Measurements from ENCODE around the gene FCHO2. TPM values are rescaled to one million over a fixed set of nuclear protein-coding genes. Genes with fewer than 3 reads are reported as not detected.

The FCHO2 gene
- total and polyA plus RNA-seq, 2 of the 8 experiments (the other 6 are each of a cell fraction or from before 2014, with no cell fraction given) = 4.3 to 15.7 TPM

- 76% methylated on average over 4 of the region's 4 CpGs; no CpG with 5 or more reads in 1 of the 2 experiments for WGBS, 2 experiments (ENCODE audit: extremely low coverage in 1 of 2, insufficient coverage in 1 of 2, insufficient read length in 1 of 2, insufficient replicate concordance in 2 of 2, low coverage in 1 of 2, low lambda C conversion rate in 2 of 2, missing lambda C conversion rate in 1 of 2)
- FAIRE-seq = no peak
- Histone ChIP-seq H3K79me1 (ENCODE audit: low read depth, low read length) (no peaks in the 10 kb centered on the region), H2AFZ (ENCODE audit: low read length) (no peak overlapping the region), H3K23me2 (ENCODE audit: low read depth, low read length) (peaks cover 7% of the 10 kb centered on the region), H3K4me3 (ENCODE audit: extremely low read depth in 1 of 4, insufficient read depth in 2 of 4, low read depth in 3 of 4, low read length in 4 of 4) (no peak overlapping the region), H3K79me2 (ENCODE audit: control insufficient read depth in 1 of 2, insufficient read depth in 2 of 2, low read length in 2 of 2) (no peaks in the 10 kb centered on the region), H3K27ac (ENCODE audit: low read depth, low read length) (no peak overlapping the region), H2BK5ac (ENCODE audit: low read depth, low read length) (no peak overlapping the region), H2BK15ac (ENCODE audit: low read length) (no peak overlapping the region), H4K20me1 (replicated peaks in 1 of 2; ENCODE audit: control insufficient read depth in 1 of 2, insufficient read depth in 2 of 2, low read length in 2 of 2) (no peaks in the 10 kb centered on the region), H3K9me3 (ENCODE audit: insufficient read depth in 2 of 2, low read depth in 1 of 2, low read length in 1 of 2) (no peaks in the 10 kb centered on the region), H3K4me1 (replicated peaks in 1 of 4; ENCODE audit: control insufficient read depth in 3 of 4, insufficient read depth in 4 of 4, low read length in 3 of 4) (peaks cover 0 to 3% (median 1%) of the 10 kb centered on the region in 4 experiments; a peak in 3 of 7 replicates), H3K9ac (replicated peaks in 1 of 4; ENCODE audit: extremely low read depth in 1 of 4, low read depth in 3 of 4, low read length in 3 of 4) (no peak overlapping the region), H2AK5ac (ENCODE audit: low read depth, low read length) (no peak overlapping the region), H3K56ac (replicated peaks; ENCODE audit: insufficient read length, low read depth, low read length) (no peak overlapping the region), H4K5ac (ENCODE audit: insufficient read length, low read depth, low read length) (no peak overlapping the region), H4K8ac (ENCODE audit: extremely low read depth, insufficient read depth, low read length) (no peak overlapping the region), H3K23ac (ENCODE audit: insufficient read length) (no peak overlapping the region), H2BK12ac (ENCODE audit: low read depth, low read length) (no peak overlapping the region), H2BK120ac (replicated peaks; ENCODE audit: low read depth, low read length) (no peak overlapping the region), H3K4me2 (ENCODE audit: insufficient read depth in 1 of 2, low read depth in 2 of 2, low read length in 2 of 2) (no peak overlapping the region), H3K18ac (ENCODE audit: extremely low read depth, low read length) (no peak overlapping the region), H2BK20ac (ENCODE audit: low read length) (no peak overlapping the region), H3K27me3 (replicated peaks in 1 of 4; ENCODE audit: control insufficient read depth in 3 of 4, extremely low read depth in 1 of 4, insufficient read depth in 3 of 4, low read length in 3 of 4) (peaks cover 0 to 22% (median 14%) of the 10 kb centered on the region in 4 experiments; a peak in 6 of 7 replicates), H3K36me3 (ENCODE audit: control insufficient read depth in 2 of 4, insufficient read depth in 4 of 4, low read length in 3 of 4) (no peaks in the 10 kb centered on the region), H3K4ac (replicated peaks; ENCODE audit: insufficient read length, low read depth, low read length) (no peak overlapping the region), H4K91ac (replicated peaks; ENCODE audit: insufficient read length, low read length) (no peak overlapping the region), H3K14ac (ENCODE audit: insufficient read length) (no peak overlapping the region)
- CTCF ChIA-PET (ENCODE audit: partially characterized antibody) = interaction anchor here (1.0 to 2.2 kb wide), 9 partner anchors 14 to 101 kb away, joined by 3 to 9 read pairs (median 3); no protein-coding TSS in a partner anchor
- POLR2A ChIA-PET (ENCODE audit: partially characterized antibody) = no interaction called here
- DNase-seq (ENCODE audit: low read depth in 1 of 2, low spot score in 2 of 2) = no peak
- TF ChIP-seq RFX5 (IDR thresholded peaks at IDR 0.05; ENCODE audit: borderline replicate concordance, low read depth, low read length) (no peak), BCL11A (IDR thresholded peaks at IDR 0.05; ENCODE audit: low read depth in 2 of 2, low read length in 2 of 2) (no peak), YY1 (IDR thresholded peaks at IDR 0.05; ENCODE audit: low read depth, low read length) (no peak), MAX (IDR thresholded peaks at IDR 0.05) (no peak), EZH2 (IDR thresholded peaks at IDR 0.05; ENCODE audit: low read depth, low read length, severe bottlenecking) (no peak), SP4 (IDR thresholded peaks at IDR 0.05; ENCODE audit: low read length) (no peak), RAD21 (IDR thresholded peaks at IDR 0.05 in 1 of 2, conservative IDR thresholded peaks at IDR 0.05 in 1 of 2; ENCODE audit: low read depth in 2 of 2, low read length in 2 of 2) (no peak), JUND (IDR thresholded peaks at IDR 0.05; ENCODE audit: low read length) (no peak), SP2 (IDR thresholded peaks at IDR 0.05; ENCODE audit: low read length) (no peak), ASH2L (IDR thresholded peaks at IDR 0.05; ENCODE audit: low read length) (no peak), GTF2F1 (IDR thresholded peaks at IDR 0.05; ENCODE audit: borderline replicate concordance, low read depth, low read length) (no peak), CHD1 (IDR thresholded peaks at IDR 0.05; ENCODE audit: low read depth, low read length) (no peak), FOSL1 (IDR thresholded peaks at IDR 0.05; ENCODE audit: insufficient read depth, low read depth, low read length) (no peak)
Observed at GRCh38 chr5:73115399-73116051, 159.7 kb downstream of the FCHO2 start.
